Suprapubic skin (tissue), 3 donors: ENCODE measurements around the gene ESPN.

Source experiments
- EP300 ChIP-seq: sonication (generic); formaldehyde crosslinking; IDR thresholded peaks from one replicate; pipeline ENCODE4 v1.6.1; 2017; ENCODE audit warnings: antibody characterized with exemption
- TF ChIP-seq, protein P1 (sequence below), 2 donors: fragments of 200-600 bp in 1 of 2; fragments of 450-650 bp in 1 of 2; sonication (generic) in 1 of 2; IDR thresholded peaks; one replicate each; pipeline ENCODE4 v1.5.1; 2016 to 2019; ENCODE audit warnings: antibody characterized with exemption in 2 of 2, mild to moderate bottlenecking in 1 of 2, moderate library complexity in 1 of 2

- TF ChIP-seq, protein P1, sequence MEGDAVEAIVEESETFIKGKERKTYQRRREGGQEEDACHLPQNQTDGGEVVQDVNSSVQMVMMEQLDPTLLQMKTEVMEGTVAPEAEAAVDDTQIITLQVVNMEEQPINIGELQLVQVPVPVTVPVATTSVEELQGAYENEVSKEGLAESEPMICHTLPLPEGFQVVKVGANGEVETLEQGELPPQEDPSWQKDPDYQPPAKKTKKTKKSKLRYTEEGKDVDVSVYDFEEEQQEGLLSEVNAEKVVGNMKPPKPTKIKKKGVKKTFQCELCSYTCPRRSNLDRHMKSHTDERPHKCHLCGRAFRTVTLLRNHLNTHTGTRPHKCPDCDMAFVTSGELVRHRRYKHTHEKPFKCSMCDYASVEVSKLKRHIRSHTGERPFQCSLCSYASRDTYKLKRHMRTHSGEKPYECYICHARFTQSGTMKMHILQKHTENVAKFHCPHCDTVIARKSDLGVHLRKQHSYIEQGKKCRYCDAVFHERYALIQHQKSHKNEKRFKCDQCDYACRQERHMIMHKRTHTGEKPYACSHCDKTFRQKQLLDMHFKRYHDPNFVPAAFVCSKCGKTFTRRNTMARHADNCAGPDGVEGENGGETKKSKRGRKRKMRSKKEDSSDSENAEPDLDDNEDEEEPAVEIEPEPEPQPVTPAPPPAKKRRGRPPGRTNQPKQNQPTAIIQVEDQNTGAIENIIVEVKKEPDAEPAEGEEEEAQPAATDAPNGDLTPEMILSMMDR (IDR thresholded peaks at IDR 0.05): no peak
- no peak for TF ChIP-seq EP300
These were observed 11.7 kb upstream of the ESPN start for GRCh38 chr1:6412896-6413295.
